Activated CD4-positive, CD25-positive, alpha-beta regulatory T cell treated with anti-CD3 and anti-CD28 coated beads, Interleukin-2, amount 50 U/mL, for 24 hours (primary cell): ENCODE data around the gene SLC9A9.

Experiments used
- ATAC-seq, 2 donors: fragments of 150-1000 bp; cut with Tn5 transposase; one replicate each; pipeline ENCODE4 v1.10.0; 2021; ENCODE audit warnings: mild to moderate bottlenecking in 1 of 2, moderate library complexity in 1 of 2

Gene SLC9A9

DNA sequence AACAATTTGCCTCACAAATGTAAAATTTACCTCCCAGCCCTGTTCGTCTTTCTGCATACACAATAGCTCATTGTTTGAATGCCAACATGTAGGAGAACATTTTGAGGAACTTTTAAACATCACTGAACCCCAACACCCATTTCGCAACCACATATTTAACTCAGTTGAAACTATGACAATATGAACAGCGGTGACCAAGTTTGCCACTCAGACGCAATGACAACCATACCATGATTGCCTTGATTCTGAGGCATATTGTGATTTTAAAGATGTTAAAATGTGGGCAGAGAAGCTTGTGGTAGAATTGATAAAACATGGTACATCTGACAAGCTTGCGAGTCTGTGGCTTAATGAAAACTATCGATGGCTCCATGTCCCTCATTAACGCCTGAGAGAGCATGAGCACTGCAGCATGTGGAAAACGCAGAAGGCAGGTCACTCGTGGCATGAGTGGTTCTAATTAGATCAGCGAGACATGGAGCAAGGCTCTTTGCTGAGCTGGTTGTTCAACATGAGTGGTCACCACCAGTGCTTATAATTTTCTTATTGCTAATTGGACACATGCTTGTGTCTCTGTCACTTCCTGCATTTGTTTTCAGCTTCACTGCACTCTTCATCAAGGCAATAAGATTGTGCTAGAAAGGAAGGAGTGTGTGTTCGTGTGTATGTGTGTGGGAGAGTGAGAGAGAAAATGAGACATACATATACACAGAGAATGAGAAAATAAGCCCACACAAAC lies 611.9 kb downstream of the SLC9A9 start:
- no peak for ATAC-seq

DNA sequence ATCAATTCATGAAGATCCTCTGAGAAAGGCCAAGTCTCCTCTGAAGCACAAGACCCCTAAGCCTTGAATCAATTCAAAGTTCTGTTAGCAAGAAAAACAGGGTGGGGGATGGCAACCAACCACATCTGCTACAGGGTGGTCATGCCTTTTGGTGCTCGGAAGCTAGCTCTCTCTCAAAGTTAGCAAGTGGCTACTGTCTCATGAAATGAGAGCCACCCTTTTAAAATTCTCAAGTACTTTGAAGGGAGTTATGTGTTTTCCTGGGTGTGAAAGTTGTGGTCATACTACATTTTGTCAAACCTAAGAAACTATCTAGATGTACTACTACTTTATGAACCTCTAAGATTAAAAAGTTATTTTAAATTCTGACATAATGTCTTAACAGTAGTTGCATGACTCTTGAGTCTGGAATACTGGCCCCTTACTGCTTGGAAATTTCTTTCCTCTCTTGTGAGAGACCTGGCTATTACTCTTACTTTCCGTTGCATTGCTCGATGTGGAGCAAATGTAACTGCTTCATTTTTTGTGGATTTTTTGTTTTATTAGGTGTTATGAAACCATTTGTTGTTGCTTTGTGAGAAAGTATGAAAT lies 612.6 kb downstream of the SLC9A9 start:
- ATAC-seq = no peak

DNA sequence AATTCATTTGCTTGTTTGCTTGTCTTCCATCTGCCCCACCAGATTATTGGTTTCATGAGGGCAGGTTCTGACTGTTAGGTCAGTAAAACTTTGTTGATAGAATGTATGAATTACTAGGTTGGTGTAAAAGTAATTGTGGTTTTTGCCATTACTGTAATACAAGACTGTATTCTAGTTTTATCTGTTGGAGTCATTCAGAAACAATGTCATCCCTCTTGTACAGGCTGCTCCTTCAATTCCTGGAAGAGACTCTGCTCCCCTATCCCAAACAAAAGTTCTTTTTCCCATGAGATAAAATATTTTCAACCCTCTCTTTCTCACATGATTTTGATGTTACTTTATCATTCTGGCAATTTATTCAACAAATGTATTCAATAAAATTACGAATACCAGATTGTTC lies 613.7 kb downstream of the SLC9A9 start:
- ATAC-seq = no peak

DNA sequence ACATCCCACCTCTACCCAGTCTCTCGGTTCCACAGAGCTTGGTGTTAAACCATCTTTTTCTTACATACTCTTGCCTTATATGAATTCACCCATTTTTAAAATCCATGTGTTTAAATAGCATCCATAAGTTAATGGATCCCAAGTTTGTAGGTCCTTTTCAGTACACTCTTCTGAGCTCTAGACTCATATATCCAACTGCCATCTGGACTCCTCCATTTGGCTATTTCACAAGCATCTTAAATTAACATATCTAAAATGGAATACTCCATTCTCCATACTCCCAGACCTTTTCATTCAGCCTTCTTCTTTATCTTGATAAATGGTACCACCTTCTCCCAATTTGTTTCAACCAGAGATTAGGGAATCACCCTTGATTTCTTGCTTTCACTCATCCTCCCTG lies 615.3 kb downstream of the SLC9A9 start:
- no peak for ATAC-seq

DNA sequence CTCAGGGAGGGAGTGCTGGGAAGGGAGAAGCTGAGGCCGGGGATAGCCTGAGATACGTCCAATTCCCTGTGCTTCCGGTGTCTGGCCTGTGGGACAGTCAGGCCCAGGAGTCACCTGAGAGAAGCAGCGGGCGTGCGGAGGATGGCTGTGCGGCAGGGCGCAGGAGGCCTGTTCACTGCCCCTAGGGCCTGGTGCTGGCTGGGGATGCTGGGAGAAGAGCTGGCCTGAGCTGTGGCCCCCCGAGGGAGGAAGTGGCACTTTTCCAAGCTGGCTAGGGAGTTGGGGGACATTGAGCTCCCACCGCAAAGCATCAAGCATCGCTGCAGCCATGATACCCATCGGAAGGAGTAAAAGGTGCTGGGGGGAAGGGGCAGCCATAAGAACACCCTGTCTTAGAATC lies 619.9 kb downstream of the SLC9A9 start:
- no peak for ATAC-seq

DNA sequence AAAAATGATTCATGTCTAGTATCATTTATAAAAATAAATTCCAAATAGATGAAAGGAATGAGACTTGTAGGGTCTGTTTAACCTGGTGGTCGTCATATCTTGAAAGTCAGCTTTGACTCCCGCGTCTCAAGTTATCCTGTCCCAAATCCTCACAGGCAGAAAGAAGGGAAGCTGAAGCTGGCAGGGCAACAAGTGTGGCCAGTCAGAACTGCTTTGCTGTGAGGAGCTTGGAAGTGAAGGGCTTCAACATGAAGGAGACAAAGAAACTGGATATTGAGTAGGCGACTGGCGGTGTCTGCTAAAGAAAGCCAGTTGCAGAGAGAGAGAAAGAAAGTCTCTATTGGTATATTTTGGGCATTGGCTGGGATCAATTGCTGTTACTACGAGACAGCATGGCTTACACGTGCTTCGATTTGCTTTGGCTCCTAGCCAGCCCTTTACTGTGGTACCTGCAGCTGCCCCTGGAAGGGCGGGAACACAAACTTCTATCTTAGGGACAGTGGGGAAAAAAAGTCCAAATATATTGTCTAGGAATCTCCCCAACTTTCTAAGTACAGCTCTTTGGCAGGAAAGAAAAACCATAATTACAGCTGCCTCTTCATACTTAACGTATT lies 621.5 kb downstream of the SLC9A9 start:
- ATAC-seq = no peak

DNA sequence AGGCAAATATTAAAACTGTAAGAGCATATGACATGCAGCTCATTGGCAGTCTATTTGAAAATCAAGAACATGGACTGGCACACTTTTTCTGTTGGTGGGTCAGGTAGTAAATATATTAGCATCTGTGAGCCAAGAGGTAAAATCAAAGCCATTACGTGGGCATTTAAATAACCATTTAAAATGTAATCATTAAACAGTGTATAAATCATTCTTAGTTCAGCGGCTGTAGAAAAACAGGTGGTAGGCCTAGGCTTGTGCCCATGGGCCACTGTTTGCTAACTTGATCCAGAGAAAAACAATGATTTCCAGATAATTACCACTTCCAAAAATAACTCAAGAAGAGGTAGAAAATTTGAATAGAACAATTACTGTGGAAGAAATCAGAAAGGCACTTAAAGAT lies 623.6 kb downstream of the SLC9A9 start:
- no peak for ATAC-seq

DNA sequence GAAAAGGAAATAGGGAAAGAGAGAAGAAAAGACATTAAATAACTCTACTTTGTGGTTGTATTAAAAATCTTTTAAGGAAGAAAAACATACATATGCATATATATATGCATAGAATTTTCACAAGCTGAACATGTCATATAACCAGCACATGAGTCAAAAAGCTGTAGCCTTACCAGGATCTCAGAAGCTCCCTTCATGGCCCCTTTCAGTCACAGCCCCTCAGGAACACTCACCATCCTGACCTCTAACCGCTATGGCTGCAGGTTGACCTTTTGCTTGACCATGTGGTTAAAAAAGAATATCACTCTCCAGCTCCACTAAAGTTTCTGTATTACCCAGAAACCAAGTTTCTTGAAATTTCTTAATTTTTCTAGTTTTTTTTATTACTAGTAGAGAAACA lies 625.3 kb downstream of the SLC9A9 start:
- ATAC-seq = no peak

DNA sequence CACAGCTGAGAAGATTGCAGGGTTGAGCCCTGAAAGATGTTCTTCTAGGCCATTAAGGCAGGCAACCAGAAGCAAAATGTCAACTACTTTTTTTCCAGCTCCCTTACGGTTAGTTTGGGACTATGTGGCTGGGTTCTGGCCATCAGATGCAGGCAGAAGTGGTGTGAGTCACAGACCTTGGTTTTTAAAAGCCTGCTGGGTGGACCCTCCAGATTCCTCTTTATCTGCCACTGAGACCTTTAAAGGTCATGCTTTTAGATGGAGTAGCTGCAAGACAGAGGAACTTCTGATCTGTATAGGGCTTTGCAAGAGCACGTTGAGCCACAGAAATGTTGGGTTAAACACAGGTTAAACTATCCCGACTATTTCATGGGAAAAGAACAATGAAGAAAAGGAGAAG lies 625.8 kb downstream of the SLC9A9 start:
- no peak for ATAC-seq

DNA sequence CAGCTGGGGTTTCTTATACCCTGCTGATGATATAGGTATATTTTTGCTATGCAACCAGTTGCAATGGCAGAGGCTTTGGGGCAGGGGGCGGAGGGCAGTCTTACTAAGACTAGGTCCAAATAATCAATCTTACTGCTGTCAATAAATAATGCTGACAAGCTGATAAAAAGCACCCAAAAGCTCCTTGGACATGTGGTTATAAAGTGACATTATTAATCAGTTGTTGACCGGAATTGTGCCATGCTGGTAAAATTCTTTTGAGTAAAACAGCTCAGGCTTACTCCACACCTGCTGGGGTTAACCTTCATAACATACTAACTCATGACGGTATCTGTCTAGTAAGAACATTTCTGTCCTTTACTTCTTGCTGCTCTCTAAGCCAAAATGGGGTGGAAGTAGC lies 626.8 kb downstream of the SLC9A9 start:
- ATAC-seq = no peak

DNA sequence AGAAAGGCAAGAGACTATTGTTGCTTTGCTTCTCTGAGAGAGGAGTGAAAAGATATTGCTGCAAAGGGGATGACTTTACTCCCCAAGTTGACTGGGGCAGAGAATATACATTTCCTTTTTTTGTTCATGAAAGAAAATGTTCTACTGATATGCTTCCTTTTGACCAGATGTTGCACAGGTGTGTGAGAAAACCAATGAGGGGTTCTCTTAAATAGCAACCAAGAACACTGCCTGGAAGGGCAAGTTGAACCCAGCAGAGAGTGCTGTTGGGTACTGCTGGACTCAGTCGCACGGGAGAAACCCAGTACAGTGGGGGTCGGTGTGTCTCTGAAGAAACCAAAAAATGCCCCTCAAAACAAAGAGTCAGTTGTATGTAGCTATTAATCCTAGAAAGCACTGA lies 627.5 kb downstream of the SLC9A9 start:
- no peak for ATAC-seq

DNA sequence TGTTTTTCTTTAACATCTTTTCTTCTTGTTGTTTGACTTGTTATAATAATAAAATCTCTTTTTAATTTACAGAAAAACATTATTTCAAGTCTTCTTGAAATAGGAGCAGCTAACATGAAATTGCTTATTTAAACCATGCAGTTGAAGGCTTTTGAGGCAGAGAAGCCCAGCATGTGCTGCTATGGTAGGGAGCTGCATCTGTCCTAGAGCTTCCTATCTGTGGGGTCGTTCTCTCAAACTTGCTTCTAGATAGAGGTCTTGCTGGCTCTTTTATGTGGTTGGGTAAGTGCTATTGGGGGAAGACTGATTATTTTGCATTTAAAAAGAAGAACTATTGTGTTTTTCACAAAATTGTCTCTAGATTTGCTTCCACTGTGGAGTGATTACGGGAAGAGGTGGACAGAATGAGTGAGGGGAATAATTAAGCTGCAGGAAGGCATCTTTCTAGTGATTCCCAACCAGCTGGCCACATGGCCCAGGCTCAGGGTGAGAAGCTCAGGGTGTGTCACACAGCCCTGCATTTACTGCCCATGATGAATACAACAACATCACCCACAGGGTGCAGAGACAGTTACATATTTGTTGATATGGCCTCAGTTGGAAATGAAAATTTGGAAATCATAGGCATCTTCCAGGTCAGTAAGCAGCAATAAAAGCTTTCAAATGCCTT lies 630.0 kb downstream of the SLC9A9 start:
- ATAC-seq = no peak

DNA sequence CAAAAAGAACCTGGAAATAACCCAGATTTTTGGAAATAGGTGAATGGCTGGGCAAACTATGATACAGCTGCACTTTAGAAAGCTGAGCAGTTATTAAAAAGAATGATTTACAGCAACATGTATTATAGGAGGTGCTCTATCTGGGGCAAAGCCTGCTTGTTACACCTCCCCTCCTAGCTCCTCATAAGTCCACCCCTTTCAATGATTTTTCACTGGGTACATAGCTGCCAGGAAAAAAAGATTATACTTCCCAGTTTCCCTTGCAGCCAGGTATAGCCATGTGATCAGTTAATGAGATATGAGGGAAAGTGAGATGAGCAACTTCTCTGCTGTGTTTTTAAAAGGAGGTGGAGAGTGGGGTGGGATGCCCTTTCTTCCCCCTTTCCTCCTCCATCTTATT lies 631.0 kb downstream of the SLC9A9 start:
- no peak for ATAC-seq

DNA sequence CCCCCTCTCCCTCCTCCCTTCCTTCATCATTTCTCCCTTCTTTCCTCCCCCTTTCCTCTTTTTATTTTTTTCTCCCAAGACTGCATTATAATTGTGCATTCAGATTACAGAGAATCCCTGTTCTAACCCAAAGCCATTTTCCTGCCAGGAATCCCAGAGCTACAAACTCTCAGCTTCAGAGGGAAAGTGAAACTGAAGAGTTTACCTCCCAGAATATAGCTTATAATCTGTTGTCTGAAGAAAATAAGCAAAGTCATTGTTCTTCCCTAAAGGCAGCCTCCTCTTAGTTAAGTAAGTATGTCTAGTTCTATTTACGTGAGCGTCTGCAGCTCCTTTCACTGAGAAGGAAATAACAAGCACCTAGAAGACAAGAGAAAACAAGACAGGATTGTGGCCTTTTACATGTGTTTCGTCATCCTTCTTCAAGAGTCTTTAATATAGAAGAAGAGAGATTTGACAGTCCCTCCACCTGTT lies 631.5 kb downstream of the SLC9A9 start:
- ATAC-seq = no peak
